Naive thymus-derived CD4-positive, alpha-beta T cell (primary cell): ENCODE measurements around the gene EDAR. TPM values are rescaled to one million over a fixed set of nuclear protein-coding genes. Genes with fewer than 3 reads are reported as not detected.
A peak's percentile ranks its signal among the peaks of the same experiment; 100 is the strongest.

Experiments
- ATAC-seq: fragments of 150-1000 bp; cut with Tn5 transposase; 2 replicates; pipeline ENCODE4 v1.10.0; 2021; ENCODE audit warnings: mild to moderate bottlenecking, moderate library complexity
- CTCF ChIA-PET: fragments of 350-600 bp; sonication (Branson Sonifier 250); formaldehyde crosslinking; loops from one replicate; lab custom pipeline; 2021; ENCODE audit warnings: antibody characterized with exemption; lab: Charles Lee
- POLR2A ChIA-PET: fragments of 350-600 bp; sonication (Branson Sonifier 250); formaldehyde crosslinking; loops from one replicate; lab custom pipeline; 2021; ENCODE audit warnings: antibody characterized with exemption, inconsistent platforms; lab: Charles Lee
- DNase-seq, 9 donors: peaks; one replicate each; pipeline versions ENCODE4 v3.0.0 to v3.0.0-alpha.2; 2020 to 2022; ENCODE audit warnings: mixed read lengths in 1 of 9
- H3K27ac ChIP-seq: one replicate; pipeline ENCODE4 v1.7.0; 2013; ENCODE audit warnings: mild to moderate bottlenecking, low read depth, low read length, moderate library complexity
- H3K27me3 ChIP-seq, 2 donors: one replicate each; pipeline ENCODE4 v1.7.0; 2013; ENCODE audit warnings: low read length in 2 of 2, mild to moderate bottlenecking in 2 of 2, moderate library complexity in 2 of 2; ENCODE audit not compliant: control insufficient read depth in 2 of 2, insufficient read depth in 2 of 2
- H3K36me3 ChIP-seq, 3 experiments: 1 replicate in 2 of 3; 2 replicates in 1 of 3; pipeline ENCODE4 v1.7.0; 2013; ENCODE audit warnings: low read length in 3 of 3, mild to moderate bottlenecking in 3 of 3, moderate library complexity in 1 of 3; ENCODE audit not compliant: insufficient read depth in 3 of 3, control insufficient read depth in 2 of 3
- H3K4me1 ChIP-seq, 2 donors: one replicate each; pipeline ENCODE4 v1.7.0; 2013; ENCODE audit warnings: low read length in 2 of 2, mild to moderate bottlenecking in 2 of 2, moderate library complexity in 1 of 2; ENCODE audit not compliant: control insufficient read depth in 2 of 2, insufficient read depth in 2 of 2
- H3K4me3 ChIP-seq: 2 replicates; pipeline ENCODE4 v1.7.0; 2013; ENCODE audit warnings: mild to moderate bottlenecking, low read length
- H3K9me3 ChIP-seq, 3 experiments: 1 replicate in 2 of 3; 2 replicates in 1 of 3; pipeline ENCODE4 v1.7.0; 2013; ENCODE audit warnings: low read length in 3 of 3; ENCODE audit not compliant: control insufficient read depth in 2 of 3
- H3K27ac Mint-ChIP-seq, 9 donors: one replicate each; pipeline ENCODE4 v1.8.0; 2020 to 2022; ENCODE audit warnings: mixed read lengths in 9 of 9, mild to moderate bottlenecking in 8 of 9, moderate library complexity in 5 of 9, inconsistent platforms in 2 of 9
- H3K27me3 Mint-ChIP-seq, 5 donors: one replicate each; pipeline ENCODE4 v1.8.0; 2021 to 2022; ENCODE audit warnings: mixed read lengths in 5 of 5, mild to moderate bottlenecking in 1 of 5
- H3K36me3 Mint-ChIP-seq, 5 donors: one replicate each; pipeline ENCODE4 v1.8.0; 2020 to 2022; ENCODE audit warnings: mixed read lengths in 5 of 5, mild to moderate bottlenecking in 3 of 5, inconsistent platforms in 1 of 5
- H3K4me1 Mint-ChIP-seq, 7 donors: one replicate each; pipeline ENCODE4 v1.8.0; 2020 to 2022; ENCODE audit warnings: mixed read lengths in 7 of 7, mild to moderate bottlenecking in 3 of 7, inconsistent platforms in 1 of 7
- H3K4me3 Mint-ChIP-seq, 10 donors: one replicate each; pipeline ENCODE4 v1.8.0; 2020 to 2022; ENCODE audit warnings: mild to moderate bottlenecking in 10 of 10, mixed read lengths in 10 of 10, moderate library complexity in 6 of 10, inconsistent platforms in 2 of 10
- H3K9me3 Mint-ChIP-seq, 11 donors: one replicate each; pipeline ENCODE4 v1.8.0; 2020 to 2022; ENCODE audit warnings: mixed read lengths in 11 of 11, mild to moderate bottlenecking in 4 of 11, inconsistent platforms in 1 of 11, moderate library complexity in 1 of 11
- intact Hi-C, 2 donors: fragments of 100-400 bp; cut with micrococcal nuclease; formaldehyde crosslinking; loops; one replicate each; pipeline ENCODE4 v1.15.1; 2023
- polyA plus RNA-seq, 2 donors: library from polyadenylated mRNA; unstranded; fragments of 300-500 nt; fragmentation: Illumina TruSeq; gene quantifications; one replicate each; pipeline ENCODE4 v1.2.3, GENCODE V29; 2021
- total RNA-seq, 6 experiments: library from RNA in 5 of 6; stranded (reverse) in 5 of 6; gene quantifications; 1 replicate in 5 of 6; 2 replicates in 1 of 6; pipeline ENCODE4 v1.2.3 and lab custom pipeline; 2021 to 2026

EDAR gene
- total and polyA plus RNA-seq, 7 experiments from 2014 or later: 0.17 to 26.8 (median 21.6) TPM

DNA sequence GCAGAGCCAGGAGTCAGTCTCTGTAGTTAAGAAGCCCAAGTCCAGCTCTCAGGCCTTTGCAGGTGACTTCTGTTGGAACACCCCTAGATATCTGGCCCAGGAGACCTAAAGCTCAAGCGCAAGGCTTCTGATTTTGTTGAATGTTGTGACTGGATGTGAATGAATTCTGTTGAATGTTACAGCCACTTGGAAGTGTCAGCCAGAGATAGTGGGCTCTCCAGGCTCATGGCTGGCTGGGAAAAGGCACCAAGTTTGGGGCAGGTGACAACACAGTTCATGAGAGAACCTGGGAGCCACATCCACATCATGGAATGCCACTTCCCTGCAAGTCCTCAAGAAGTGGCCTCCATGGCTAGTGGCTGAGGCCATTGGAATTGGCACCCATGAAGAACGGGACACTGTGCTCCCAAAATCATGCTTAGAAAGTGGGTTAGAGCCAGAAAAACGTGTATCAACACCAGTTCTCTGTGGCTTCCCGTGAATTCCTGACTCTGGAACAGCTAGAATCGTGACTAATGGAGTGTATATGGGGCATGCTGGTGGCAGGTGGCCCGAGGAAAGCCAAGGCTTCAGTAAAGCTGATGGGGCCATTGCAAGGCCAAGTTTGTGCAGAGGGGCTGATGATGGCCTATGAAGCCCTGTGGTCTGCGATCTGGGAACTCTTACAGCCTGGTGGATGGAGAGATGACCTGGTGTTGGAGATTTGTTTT is 30.2 kb downstream of the EDAR start:
- no peaks in the 10 kb centered on the region for H3K27me3 Mint-ChIP-seq
- Histone ChIP-seq H3K9me3 (no peaks in the 10 kb centered on the region), H3K27ac (peak overlapping the region; percentile 63), H3K27me3 (no peaks in the 10 kb centered on the region), H3K4me1 (peaks cover 0 to 63% of the 10 kb centered on the region in 2 donors), H3K4me3 (peak overlapping the region; percentile 19), H3K36me3 (peaks cover 0 to under 1% (median 0%) of the 10 kb centered on the region in 3 experiments)
- ChIA-PET CTCF (interaction anchor here (0.9 to 2.3 kb wide), 4 partner anchors 26 to 448 kb away, joined by 3 to 11 read pairs (median 7); no protein-coding TSS in a partner anchor), POLR2A (interaction anchor here (0.9 to 2.8 kb wide), 8 partner anchors 8 to 73 kb away, joined by 3 to 19 read pairs (median 4); no protein-coding TSS in a partner anchor)
- peak overlapping the region in 8 of 9 donors; percentile 87 to 98 (median 96) for H3K27ac Mint-ChIP-seq
- intact Hi-C loops: loop anchor here in 1 of 2 donors (1.0 to 2.0 kb wide), 4 partner anchors 8 to 74 kb away; no protein-coding TSS in a partner anchor
- H3K9me3 Mint-ChIP-seq: peaks cover 0 to 3% (median 0%) of the 10 kb centered on the region in 11 donors
- DNase-seq: no peak
- peaks cover 8 to 85% (median 76%) of the 10 kb centered on the region in 7 donors for H3K4me1 Mint-ChIP-seq
- peak overlapping the region in 8 of 10 donors; percentile 65 to 89 (median 82) for H3K4me3 Mint-ChIP-seq
- no peak for ATAC-seq
- peaks cover 0 to 19% (median 14%) of the 10 kb centered on the region in 5 donors for H3K36me3 Mint-ChIP-seq

DNA sequence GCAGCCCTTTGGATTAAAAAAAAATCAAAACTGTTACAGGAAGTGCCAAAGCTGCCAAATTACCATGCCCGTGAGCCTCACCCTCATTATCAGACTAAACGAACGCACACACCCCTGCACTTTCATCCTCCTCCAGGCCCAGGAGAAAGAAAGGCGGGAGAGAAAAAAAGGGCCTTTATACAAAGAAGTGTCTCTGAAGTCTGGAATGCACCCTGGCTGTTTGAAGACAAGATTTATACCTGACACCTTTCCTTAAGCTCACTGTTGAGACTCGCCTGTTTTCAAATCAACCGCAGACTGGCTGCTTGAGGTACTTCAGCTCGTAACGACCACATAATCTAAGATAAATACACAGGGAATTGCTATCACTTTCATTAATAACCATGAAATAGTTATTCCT is 31.0 kb downstream of the EDAR start:
- H3K27me3 Mint-ChIP-seq: no peaks in the 10 kb centered on the region
- peak overlapping the region; percentile 19 for H3K4me3 ChIP-seq
- H3K27ac ChIP-seq: peak overlapping the region; percentile 63
- peaks cover 0 to 9% (median 4%) of the 10 kb centered on the region in 11 donors for H3K9me3 Mint-ChIP-seq
- H3K4me3 Mint-ChIP-seq: peak overlapping the region in 9 of 10 donors; percentile 74 to 89 (median 83)
- intact Hi-C loops: loop anchor here in 1 of 2 donors (1.0 to 2.0 kb wide), 4 partner anchors 8 to 74 kb away; no protein-coding TSS in a partner anchor
- ATAC-seq (peak; percentile 84), DNase-seq (peak in 7 of 9 donors; percentile 59 to 74 (median 68))
- CTCF ChIA-PET: interaction anchor here (0.5 to 2.3 kb wide), 6 partner anchors 27 to 449 kb away, joined by 3 to 11 read pairs (median 4); no protein-coding TSS in a partner anchor
- H3K27me3 ChIP-seq: no peaks in the 10 kb centered on the region
- peak overlapping the region in 8 of 9 donors; percentile 87 to 98 (median 96) for H3K27ac Mint-ChIP-seq
- peaks cover 0 to 25% (median 20%) of the 10 kb centered on the region in 5 donors for H3K36me3 Mint-ChIP-seq
- peaks cover 0 to 55% of the 10 kb centered on the region in 2 donors for H3K4me1 ChIP-seq
- H3K36me3 ChIP-seq: peaks cover 0 to 7% (median 0%) of the 10 kb centered on the region in 3 experiments
- POLR2A ChIA-PET: interaction anchor here (0.6 to 2.8 kb wide), 9 partner anchors 10 to 333 kb away, joined by 3 to 19 read pairs (median 3); no protein-coding TSS in a partner anchor
- H3K4me1 Mint-ChIP-seq: peaks cover 8 to 83% (median 68%) of the 10 kb centered on the region in 7 donors
- no peaks in the 10 kb centered on the region for H3K9me3 ChIP-seq

DNA sequence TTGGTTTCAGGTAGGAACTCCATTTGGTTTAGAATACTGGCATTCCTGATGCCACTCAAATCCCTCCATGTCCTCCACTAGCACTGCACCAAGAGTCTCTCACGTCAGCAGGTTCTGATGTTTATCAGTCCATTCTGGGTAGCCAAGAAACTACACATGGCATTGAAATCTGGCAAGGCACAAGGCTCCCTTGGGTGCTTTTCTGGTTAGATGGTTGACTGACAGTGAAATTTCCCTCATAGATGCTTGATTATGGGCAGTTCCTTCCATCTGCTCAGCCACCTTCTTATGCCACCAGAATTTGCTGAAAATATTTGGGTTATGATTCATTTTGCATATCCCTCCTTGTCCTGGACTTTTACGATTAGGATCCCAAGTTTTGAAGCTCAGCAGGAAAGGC is 32.6 kb downstream of the EDAR start:
- H3K9me3 Mint-ChIP-seq: peaks cover 9 to 22% (median 16%) of the 10 kb centered on the region in 11 donors
- no peak overlapping the region for H3K27ac ChIP-seq
- H3K36me3 ChIP-seq: peaks cover 0 to 7% (median 0%) of the 10 kb centered on the region in 3 experiments
- H3K9me3 ChIP-seq: no peaks in the 10 kb centered on the region
- H3K4me3 Mint-ChIP-seq: peak overlapping the region in 7 of 10 donors; percentile 10 to 60 (median 28)
- POLR2A ChIA-PET: no interaction called here
- peaks cover 6 to 41% (median 36%) of the 10 kb centered on the region in 5 donors for H3K36me3 Mint-ChIP-seq
- H3K27me3 Mint-ChIP-seq: no peaks in the 10 kb centered on the region
- CTCF ChIA-PET: interaction anchor here (0.8 kb wide), 1 partner anchor 22 kb away, joined by 3 read pairs; no protein-coding TSS in a partner anchor
- H3K4me1 ChIP-seq: peaks cover 0 to 47% of the 10 kb centered on the region in 2 donors
- intact Hi-C loops: no loop called here
- ATAC-seq (no peak), DNase-seq (no peak)
- peaks cover 8 to 79% (median 59%) of the 10 kb centered on the region in 7 donors for H3K4me1 Mint-ChIP-seq
- no peak overlapping the region for H3K4me3 ChIP-seq
- peak overlapping the region in 7 of 9 donors; percentile 26 to 98 (median 62) for H3K27ac Mint-ChIP-seq
- no peaks in the 10 kb centered on the region for H3K27me3 ChIP-seq

DNA sequence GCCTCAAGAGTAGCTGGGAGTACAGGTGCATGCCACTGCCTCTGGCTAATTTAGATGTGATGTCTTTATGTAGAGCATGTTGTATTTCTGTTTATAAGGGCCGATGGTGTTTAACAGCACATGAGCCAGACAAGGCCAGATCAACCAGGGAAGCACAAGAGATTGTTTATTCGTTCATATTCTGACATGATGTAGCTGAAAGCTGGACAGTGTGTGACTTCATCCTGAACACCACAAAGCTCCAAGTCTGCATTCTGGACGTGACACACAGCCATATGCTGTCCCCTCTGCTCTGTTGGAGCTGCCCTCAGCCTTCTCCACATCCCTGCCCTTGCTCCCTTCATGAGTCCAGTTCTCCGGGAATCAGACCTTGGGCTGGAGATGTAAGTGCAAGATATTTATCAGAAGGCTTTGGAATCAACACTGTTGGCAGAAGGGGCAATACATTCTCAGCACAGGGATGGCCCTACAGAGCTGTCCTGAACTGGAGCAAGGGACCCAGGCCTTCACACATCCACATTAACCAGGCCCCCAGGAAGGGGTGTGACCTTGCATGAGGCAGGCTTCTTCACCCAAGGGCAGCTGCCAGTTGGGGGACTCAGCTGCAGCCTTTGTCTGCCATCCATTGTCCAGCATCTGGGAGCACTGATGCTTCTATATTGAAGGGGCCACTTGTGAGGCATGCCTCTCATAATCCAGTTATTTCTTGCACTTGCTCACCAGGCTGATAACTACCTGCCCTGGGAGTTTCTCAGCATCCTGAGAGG is 38.5 kb downstream of the EDAR start:
- Histone ChIP-seq H3K9me3 (peaks cover 0 to 26% (median 8%) of the 10 kb centered on the region in 3 experiments), H3K27ac (no peak overlapping the region), H3K4me3 (no peak overlapping the region), H3K4me1 (no peaks in the 10 kb centered on the region), H3K36me3 (peaks cover 0 to 17% (median 0%) of the 10 kb centered on the region in 3 experiments), H3K27me3 (no peaks in the 10 kb centered on the region)
- ATAC-seq: no peak
- intact Hi-C loops: no loop called here
- peaks cover 16 to 63% (median 38%) of the 10 kb centered on the region in 11 donors for H3K9me3 Mint-ChIP-seq
- no peak for DNase-seq
- ChIA-PET CTCF (interaction anchor here (0.6 to 0.8 kb wide), 3 partner anchors 23 to 52 kb away, joined by 3 to 4 read pairs (median 3); no protein-coding TSS in a partner anchor), POLR2A (interaction anchor here (1.0 to 1.4 kb wide), 4 partner anchors 9 to 82 kb away, joined by 3 to 5 read pairs (median 3); no protein-coding TSS in a partner anchor)
- no peak overlapping the region for H3K4me3 Mint-ChIP-seq
- H3K27me3 Mint-ChIP-seq: no peaks in the 10 kb centered on the region
- H3K27ac Mint-ChIP-seq: peak overlapping the region in 4 of 9 donors; percentile 25 to 77 (median 41)
- peaks cover 0 to 52% (median 30%) of the 10 kb centered on the region in 7 donors for H3K4me1 Mint-ChIP-seq
- H3K36me3 Mint-ChIP-seq: peaks cover 22 to 77% (median 60%) of the 10 kb centered on the region in 5 donors

DNA sequence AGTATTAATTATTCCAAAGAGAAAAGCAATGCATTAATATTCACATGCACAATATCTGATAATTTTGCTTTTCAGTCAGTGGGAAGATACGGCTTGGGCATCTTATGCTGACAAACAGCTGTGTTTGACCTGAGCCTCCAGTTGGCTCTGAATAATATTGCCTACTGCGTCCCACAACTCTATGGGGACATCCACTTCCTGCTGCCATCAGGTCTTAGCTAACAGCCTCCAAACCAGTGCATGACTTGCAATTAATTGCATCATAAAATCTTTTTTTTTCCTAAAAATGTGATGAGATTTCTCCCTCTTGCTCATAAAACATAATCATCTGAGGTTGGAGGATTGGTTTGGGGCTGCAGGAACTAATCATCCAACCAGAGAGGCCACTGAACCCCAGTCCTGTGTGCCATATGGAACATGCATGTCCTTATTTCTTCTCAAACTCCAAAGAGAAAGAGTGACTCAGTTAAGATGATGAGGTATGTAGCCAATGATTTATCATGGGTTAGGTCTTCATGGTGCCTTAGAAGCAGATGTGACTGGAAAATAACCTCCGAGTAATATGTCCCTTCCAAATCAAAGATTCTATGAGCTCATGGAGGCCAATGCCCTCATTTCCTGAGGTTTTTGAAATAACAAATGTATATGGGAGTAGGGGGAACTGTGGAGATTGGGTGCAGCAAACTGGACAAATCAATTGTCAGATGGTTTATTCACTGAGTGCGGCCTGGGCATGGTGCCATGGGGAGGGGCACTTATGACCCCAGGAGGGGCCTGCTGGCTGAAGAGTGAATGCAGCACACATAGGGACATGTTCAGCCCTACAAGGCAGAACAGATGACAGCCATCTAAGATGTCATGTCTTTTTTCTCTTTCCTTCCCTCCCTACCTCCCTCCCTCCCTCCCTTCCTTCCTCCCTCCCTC is 39.4 kb downstream of the EDAR start:
- no peak overlapping the region for H3K4me3 Mint-ChIP-seq
- peaks cover 16 to 65% (median 38%) of the 10 kb centered on the region in 11 donors for H3K9me3 Mint-ChIP-seq
- H3K4me3 ChIP-seq: no peak overlapping the region
- no peaks in the 10 kb centered on the region for H3K4me1 ChIP-seq
- H3K27ac ChIP-seq: no peak overlapping the region
- peaks cover 22 to 78% (median 62%) of the 10 kb centered on the region in 5 donors for H3K36me3 Mint-ChIP-seq
- CTCF ChIA-PET: interaction anchor here (1.4 kb wide), 1 partner anchor 20 kb away, joined by 6 read pairs; no protein-coding TSS in a partner anchor
- peaks cover 0 to 53% (median 30%) of the 10 kb centered on the region in 7 donors for H3K4me1 Mint-ChIP-seq
- H3K9me3 ChIP-seq: peaks cover 0 to 26% (median 8%) of the 10 kb centered on the region in 3 experiments
- intact Hi-C loops: no loop called here
- H3K27me3 ChIP-seq: no peaks in the 10 kb centered on the region
- POLR2A ChIA-PET: interaction anchor here (0.6 to 1.1 kb wide), 4 partner anchors 9 to 101 kb away, joined by 3 read pairs; no protein-coding TSS in a partner anchor
- no peak for DNase-seq
- peak overlapping the region in 3 of 9 donors; percentile 38 to 62 (median 56) for H3K27ac Mint-ChIP-seq
- H3K27me3 Mint-ChIP-seq: no peaks in the 10 kb centered on the region
- ATAC-seq: no peak
- H3K36me3 ChIP-seq: peaks cover 0 to 17% (median 0%) of the 10 kb centered on the region in 3 experiments
